Upper lobe of right lung (tissue), 1 donor: ENCODE measurements around the gene GDPD5. TPM values are rescaled to one million over a fixed set of nuclear protein-coding genes. Genes with fewer than 3 reads are reported as not detected.

Experiments
- ATAC-seq: fragments of 200-7000 bp; cut with Tn5 transposase; one replicate; pipeline ENCODE4 v1.9.1; 2020; ENCODE audit warnings: mild to moderate bottlenecking, moderate library complexity
- DNase-seq: peaks from one replicate; pipeline ENCODE4 v3.0.0-alpha.2; 2020
- H3K27ac ChIP-seq: fragments of 200-600 bp; one replicate; pipeline ENCODE4 v1.8.0; 2022
- H3K27me3 ChIP-seq: fragments of 200-600 bp; one replicate; pipeline ENCODE4 v1.8.0; 2022; ENCODE audit warnings: mild to moderate bottlenecking
- H3K36me3 ChIP-seq: fragments of 200-600 bp; one replicate; pipeline ENCODE4 v1.8.0; 2022
- H3K4me1 ChIP-seq: fragments of 200-600 bp; one replicate; pipeline ENCODE4 v1.8.0; 2022
- H3K4me3 ChIP-seq: fragments of 200-600 bp; one replicate; pipeline ENCODE4 v1.8.0; 2022; ENCODE audit warnings: mild to moderate bottlenecking
- H3K9me3 ChIP-seq: fragments of 200-600 bp; one replicate; pipeline ENCODE4 v1.8.0; 2022
- CTCF ChIP-seq: fragments of 200-600 bp; IDR thresholded peaks from one replicate; pipeline ENCODE4 v1.8.0; 2022; ENCODE audit warnings: antibody characterized with exemption
- intact Hi-C: fragments of 100-400 bp; cut with DNase I; formaldehyde crosslinking; loops from one replicate; pipeline ENCODE4 v1.11.0; 2022
- total RNA-seq: library from RNA; stranded (reverse); fragmentation: NEBNext Ultra II Directional; extraction: Animal tissue kit (Norgen Biotek cat#: 25700); gene quantifications from one replicate; pipeline ENCODE4 v1.2.1, GENCODE V29; 2021
- donor health status: DM: no; HTN: yes; CAD: no; lungs with severe emphysema.

The GDPD5 gene
- total RNA-seq, 1 donor from 2014 or later: 19.3 TPM

- Histone ChIP-seq H3K4me3 (peak overlapping the region; percentile 99), H3K27ac (peak overlapping the region; percentile 99), H3K36me3 (peaks cover 18% of the 10 kb centered on the region), H3K4me1 (peaks cover 75% of the 10 kb centered on the region), H3K27me3 (no peaks in the 10 kb centered on the region), H3K9me3 (no peaks in the 10 kb centered on the region)
- no peak for TF ChIP-seq CTCF
- DNase-seq (no peak), ATAC-seq (no peak)
- intact Hi-C loops: no loop called here
Observed at GRCh38 chr11:75561426-75562047, 35.8 kb upstream of the GDPD5 start.

- no peak for ATAC-seq
- peaks cover 10% of the 10 kb centered on the region for H3K36me3 ChIP-seq
- no peak overlapping the region for H3K4me3 ChIP-seq
- H3K27me3 ChIP-seq: no peaks in the 10 kb centered on the region
- peak overlapping the region; percentile 99 for H3K27ac ChIP-seq
- no peaks in the 10 kb centered on the region for H3K9me3 ChIP-seq
- no peak for DNase-seq
- intact Hi-C loops: no loop called here
- peaks cover 68% of the 10 kb centered on the region for H3K4me1 ChIP-seq
- TF ChIP-seq CTCF: no peak
Observed at GRCh38 chr11:75560644-75561043, 34.9 kb upstream of the GDPD5 start.

DNA sequence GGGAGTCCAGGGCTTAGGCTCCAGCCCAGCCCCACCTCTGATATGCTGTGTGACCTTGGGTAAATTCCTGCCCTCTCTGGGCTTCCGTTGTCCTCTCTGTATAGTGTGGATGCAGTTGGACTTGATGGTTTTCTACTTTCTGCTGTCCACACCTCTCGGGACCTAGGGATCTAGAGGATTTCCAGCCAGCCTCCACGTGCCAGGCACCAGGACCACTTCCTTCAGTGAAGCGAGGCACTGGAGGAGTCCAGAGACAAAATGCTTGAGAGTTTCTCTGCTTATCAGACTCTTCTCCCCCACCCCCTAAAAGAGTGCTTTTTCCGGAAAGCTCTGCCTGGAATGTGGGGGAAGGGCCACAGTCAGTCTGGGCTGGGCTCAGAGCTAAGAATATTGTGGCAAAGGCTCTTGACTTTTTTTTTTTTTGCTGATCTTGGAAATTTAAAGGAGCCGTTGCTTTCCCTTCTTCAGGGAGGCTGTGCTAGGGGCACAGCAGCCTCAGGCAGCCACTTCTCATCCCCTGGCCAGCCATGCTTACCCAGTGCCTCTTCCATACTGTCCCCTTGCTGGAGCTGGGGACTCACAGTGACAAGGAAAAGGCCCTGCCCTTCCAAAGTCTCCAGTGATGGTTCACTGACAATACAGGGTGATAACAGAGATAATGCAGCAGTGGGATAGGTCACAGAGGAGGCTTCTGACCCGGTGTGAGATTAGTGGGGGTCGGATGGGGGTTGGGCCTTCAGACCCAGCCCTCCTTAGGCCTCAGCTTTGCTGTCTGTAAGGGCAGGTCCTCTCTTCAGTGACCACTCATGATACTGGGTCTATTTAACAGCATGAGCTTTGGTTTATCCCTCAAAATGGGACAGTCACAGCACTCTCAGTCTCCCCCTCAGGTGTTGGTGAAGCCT, 33.5 kb upstream of the GDPD5 start:
- no peak for TF ChIP-seq CTCF
- intact Hi-C loops: no loop called here
- H3K27ac ChIP-seq: peak overlapping the region; percentile 93
- no peaks in the 10 kb centered on the region for H3K27me3 ChIP-seq
- peaks cover 60% of the 10 kb centered on the region for H3K4me1 ChIP-seq
- DNase-seq (peak; percentile 78), ATAC-seq (peak; percentile 57)
- H3K9me3 ChIP-seq: no peaks in the 10 kb centered on the region
- peak overlapping the region; percentile 28 for H3K4me3 ChIP-seq
- H3K36me3 ChIP-seq: no peaks in the 10 kb centered on the region

DNA sequence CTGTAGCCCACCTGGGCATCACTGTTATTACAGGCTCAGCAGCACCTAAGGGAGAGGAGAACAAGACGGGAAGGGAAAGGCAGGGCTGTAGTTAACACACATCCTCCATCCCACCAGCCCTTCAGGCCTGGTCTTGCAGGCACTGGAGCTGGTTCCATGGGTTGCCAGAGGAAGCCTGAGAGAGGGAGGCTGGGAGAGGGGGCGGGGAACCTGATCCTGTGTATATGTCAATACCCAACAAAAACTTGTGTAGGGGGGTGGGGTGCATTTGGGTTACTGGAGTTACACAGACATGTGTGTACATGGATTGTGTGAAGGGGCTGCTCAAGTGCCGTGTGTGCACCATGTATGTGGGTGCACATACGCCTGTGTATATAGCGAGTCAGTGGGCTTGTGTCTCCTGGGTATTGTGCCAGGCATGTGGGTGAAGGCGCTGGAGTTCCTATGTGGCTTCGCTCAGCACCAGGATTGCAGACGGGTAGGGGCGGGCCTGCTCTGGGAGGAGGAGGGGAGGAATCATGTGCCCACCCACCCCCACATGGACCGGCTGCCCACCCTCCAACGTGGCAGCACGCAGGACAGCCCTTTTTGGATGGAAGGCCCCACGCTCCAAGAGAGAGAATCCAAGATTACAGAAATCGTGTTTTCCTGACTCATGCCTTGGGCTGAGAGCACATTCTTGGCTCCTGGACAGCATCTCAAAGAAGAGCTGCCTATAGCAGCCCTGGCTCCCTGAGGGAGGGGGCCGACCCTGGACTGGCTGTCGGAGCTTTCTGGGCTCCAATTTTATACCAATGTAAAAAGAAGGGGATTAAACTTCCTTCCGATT, 32.1 kb upstream of the GDPD5 start:
- ATAC-seq (peak; percentile 46), DNase-seq (peak; percentile 74)
- Histone ChIP-seq H3K27me3 (no peaks in the 10 kb centered on the region), H3K27ac (peak overlapping the region; percentile 93), H3K9me3 (no peaks in the 10 kb centered on the region), H3K4me1 (peaks cover 59% of the 10 kb centered on the region), H3K36me3 (no peaks in the 10 kb centered on the region), H3K4me3 (peak overlapping the region; percentile 28)
- TF ChIP-seq CTCF: no peak
- intact Hi-C loops: no loop called here

DNA sequence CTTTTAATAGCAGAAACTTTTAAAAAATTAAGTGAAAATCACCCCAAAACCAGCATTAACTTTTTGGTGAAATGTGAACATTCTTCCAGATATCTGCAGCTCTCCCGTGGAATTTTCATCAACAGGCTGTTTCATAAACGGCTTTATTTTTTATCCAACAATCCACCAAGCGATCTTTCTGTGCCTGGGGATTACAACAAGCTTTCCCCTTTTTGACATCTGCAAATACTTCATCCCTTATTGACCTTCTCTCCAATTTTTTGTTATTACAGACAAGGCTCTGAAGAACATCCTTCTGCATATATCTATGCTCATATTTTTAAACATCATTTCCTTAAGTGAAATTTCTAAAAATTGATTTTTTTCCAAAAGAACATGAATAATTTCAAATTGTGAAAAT, 30.5 kb upstream of the GDPD5 start:
- Histone ChIP-seq H3K4me1 (peaks cover 54% of the 10 kb centered on the region), H3K4me3 (no peak overlapping the region), H3K36me3 (no peaks in the 10 kb centered on the region), H3K27ac (no peak overlapping the region), H3K9me3 (no peaks in the 10 kb centered on the region), H3K27me3 (no peaks in the 10 kb centered on the region)
- ATAC-seq (no peak), DNase-seq (no peak)
- TF ChIP-seq CTCF: no peak
- intact Hi-C loops: no loop called here
